Measurements from ENCODE around the gene FLT3LG.

FLT3LG gene

DNA sequence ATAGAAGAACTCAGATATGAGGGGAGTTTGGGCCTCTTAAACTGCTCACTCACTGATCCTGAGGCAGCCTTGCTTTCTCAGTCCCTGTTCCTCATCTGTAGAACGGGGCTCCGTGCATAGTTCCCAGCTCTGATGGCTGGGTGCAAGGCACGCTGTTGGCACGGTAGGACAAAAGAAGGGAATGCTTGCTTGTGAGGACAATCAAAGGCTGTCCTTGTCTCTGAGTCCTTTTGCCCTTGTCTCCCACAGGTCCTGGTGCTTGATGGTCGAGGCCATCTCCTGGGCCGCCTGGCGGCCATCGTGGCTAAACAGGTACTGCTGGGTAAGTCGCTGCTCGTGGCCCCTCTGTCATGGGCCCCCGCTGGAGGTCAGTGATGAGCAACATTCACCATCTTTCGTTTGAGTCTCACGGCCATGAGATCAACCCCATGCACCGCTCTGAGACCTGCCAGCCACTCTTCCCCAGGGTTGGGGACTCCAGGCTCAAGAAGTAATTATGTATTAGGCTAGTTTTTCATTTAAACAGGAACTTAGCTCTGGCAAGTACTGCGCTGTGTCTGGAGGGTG, 15.7 kb downstream of the FLT3LG start:
- DNase-seq = no peak

DNA sequence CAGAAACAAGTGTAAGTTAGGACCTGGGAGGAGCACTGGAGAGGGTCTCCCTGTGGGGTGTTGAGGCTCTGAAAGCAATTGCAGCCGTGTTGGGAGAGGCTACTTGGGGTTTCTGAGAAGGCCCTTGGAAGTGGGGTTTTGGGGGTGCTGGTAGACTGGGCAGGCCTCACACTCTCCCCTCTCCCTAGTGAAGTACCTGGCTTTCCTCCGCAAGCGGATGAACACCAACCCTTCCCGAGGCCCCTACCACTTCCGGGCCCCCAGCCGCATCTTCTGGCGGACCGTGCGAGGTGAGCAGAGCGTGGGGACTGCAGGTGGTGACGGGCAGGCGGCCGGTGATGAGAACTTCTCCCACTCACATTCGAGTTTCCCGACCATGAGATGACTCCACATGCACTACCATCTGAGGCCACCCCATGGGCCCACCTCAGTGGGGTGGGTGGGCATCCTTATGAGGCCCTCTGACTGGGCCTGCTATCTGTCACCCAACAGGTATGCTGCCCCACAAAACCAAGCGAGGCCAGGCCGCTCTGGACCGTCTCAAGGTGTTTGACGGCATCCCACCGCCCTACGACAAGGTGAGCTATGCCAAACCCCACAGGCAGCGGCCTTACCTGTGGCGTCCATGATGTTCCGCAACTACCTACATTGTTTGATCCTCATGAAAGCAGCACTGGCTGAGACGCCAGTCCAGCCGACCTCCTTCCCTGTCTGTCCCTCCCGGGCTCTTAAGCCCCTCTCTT, 16.4 kb downstream of the FLT3LG start:
- no peak for DNase-seq

DNA sequence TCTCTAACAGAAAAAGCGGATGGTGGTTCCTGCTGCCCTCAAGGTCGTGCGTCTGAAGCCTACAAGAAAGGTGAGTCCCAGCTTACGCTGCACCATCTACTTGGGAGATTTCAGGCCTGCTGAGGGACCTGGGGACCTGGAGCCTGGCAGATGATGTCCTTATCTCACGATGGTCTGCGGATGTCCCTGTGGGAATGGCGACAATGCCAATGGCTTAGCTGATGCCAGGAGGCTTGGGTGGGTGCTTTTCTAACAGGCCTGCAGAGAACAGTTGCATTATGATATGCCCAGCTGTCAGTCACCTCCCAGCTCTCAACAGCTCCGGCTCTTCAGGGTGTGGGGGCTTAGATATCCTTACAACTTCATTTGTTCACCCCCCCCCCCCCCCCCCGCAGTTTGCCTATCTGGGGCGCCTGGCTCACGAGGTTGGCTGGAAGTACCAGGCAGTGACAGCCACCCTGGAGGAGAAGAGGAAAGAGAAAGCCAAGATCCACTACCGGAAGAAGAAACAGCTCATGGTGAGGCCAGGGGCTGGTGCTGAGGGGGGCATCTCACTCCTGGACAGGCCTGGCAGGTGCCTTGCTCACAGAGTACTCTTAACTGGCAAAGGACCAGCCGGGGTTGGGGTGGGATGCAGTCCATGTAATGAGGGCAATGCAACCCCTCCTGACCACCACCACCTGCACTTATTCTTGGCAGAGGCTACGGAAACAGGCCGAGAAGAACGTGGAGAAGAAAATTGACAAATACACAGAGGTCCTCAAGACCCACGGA, 17.2 kb downstream of the FLT3LG start:
- DNase-seq = no peak

DNA sequence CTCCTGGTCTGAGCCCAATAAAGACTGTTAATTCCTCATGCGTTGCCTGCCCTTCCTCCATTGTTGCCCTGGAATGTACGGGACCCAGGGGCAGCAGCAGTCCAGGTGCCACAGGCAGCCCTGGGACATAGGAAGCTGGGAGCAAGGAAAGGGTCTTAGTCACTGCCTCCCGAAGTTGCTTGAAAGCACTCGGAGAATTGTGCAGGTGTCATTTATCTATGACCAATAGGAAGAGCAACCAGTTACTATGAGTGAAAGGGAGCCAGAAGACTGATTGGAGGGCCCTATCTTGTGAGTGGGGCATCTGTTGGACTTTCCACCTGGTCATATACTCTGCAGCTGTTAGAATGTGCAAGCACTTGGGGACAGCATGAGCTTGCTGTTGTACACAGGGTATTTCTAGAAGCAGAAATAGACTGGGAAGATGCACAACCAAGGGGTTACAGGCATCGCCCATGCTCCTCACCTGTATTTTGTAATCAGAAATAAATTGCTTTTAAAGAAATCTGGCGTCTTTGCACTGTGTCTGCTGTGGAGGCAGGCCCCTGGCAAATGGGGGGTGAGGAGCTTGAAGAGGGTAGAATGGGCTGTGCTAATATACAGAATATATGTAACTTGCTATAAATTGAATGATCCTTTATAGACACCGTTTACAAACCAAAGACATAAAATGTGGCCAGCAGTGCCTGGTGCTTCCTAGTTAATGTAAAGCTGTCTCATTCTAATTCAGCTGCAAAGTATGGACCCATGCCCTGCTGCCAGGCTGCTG, 18.0 kb downstream of the FLT3LG start:
- no peak for DNase-seq

DNA sequence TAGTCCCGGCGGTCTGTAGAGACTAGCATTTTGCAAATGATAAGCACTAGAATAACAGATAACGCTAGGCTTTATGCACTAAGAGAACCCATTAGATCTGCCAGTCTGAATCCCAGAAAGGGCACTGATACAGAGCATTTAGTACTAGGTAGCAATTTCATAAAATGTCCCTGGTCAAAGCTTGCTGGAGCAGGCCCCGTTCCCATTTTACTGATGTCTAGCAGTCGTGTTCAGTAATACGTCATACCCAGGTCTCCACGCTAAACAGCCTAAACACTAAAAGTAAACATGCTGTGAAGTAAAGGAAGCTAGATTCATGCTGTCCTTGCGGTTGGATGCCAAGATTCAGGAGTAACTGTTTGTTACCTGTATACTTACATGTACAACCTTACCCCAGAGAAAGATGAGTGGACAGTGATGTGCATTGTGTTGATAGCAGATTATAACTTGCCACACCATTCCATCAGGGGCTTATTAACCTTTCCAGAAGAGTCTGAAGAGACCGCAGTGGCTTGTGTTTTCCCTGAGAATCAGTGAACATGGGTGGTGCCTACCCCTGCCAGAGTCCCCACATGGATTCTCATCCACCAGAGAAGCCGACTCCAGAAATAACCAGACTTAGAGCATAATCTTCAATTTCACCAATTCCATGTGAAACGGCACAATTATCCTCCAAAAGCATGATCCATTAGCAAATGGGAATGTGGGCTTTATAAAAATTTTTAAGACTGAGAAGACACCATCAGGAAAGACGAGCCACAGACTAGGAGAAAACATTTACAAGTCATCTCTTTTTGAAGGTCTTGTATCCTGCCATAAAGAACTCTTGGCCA, 18.8 kb downstream of the FLT3LG start:
- DNase-seq = no peak

DNA sequence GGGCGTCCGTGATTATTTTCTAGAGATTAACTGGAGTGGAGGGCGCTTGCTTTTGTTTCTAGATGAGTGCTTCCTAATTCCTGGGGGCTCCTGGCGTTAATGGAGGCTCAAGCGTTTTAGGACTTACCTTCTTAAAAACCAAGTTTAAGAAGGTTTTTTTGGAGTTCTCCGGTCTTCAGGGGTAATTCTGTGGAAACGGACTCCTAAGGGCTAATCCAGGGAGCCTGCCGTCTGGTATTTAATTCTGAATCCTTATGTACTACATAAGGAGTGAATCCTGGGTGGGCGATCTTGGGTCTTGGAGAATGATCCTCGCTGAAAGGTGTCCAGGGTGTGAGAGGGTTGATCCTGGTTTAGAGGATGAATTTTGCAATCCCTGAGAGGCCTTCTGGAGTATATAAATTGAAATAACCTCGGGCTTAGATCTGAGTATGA, 22.6 kb downstream of the FLT3LG start:
- DNase-seq = no peak

DNA sequence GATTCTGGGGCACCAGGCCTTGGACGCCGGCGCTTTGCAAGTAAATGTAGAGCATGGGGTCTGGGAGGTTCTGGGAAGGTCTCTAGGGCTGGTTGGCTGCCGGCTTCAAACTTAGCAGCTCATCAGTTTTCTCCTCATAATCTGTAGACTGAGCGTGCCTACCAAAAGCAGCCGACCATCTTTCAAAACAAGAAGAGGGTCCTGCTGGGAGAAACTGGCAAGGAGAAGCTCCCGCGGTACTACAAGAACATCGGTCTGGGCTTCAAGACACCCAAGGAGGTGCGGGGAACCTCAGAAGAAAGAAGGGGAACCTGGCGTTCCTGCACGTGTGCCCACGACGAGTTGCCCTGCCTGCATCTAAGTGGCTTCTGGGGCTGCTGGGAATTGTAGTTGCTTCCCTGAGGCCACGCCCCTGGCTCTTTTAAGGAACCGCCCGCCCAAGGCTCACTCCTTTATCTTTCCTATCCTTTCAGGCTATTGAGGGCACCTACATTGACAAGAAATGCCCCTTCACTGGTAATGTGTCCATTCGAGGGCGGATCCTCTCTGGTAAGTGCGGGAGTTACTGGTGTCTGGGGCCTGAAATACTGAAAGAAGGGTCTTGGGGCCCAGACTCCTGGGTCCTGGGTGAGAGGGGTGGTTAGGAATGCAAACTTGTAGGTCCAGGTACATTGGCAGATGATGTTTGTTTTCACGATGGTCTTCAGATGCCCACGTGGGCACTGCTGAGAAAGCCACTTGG, 23.2 kb downstream of the FLT3LG start:
- peak; percentile 59 for DNase-seq

DNA sequence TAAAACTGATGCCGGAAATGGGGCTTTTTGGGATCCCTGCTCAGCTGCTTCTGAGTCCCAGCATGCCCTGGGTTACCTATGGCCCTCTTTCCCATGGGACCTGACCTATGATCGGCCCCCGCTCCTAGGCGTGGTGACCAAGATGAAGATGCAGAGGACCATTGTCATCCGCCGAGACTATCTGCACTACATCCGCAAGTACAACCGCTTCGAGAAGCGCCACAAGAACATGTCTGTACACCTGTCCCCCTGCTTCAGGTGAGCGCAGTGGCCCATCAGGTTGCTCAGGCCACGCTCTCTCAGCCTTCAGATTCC, 23.7 kb downstream of the FLT3LG start:
- DNase-seq = no peak

DNA sequence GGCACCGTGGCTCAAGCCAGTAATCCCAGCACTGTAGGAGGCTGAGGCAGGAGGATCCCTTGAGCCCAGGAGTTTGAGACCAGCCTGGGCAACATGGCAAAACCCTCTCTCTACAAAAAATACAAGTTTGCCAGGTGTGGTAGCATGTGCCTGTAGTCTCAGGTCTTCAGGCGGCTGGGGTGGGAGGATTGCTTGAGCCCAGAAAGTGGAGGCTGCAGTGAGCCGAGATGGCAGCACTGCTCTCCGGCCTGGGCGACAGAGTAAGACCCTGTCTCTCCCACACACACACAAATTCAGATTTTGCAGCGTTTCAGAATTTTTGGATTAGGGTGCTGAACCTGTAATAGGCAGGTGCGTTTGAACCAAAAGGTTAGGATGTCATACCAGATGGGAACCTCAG, 24.5 kb downstream of the FLT3LG start:
- DNase-seq = no peak

DNA sequence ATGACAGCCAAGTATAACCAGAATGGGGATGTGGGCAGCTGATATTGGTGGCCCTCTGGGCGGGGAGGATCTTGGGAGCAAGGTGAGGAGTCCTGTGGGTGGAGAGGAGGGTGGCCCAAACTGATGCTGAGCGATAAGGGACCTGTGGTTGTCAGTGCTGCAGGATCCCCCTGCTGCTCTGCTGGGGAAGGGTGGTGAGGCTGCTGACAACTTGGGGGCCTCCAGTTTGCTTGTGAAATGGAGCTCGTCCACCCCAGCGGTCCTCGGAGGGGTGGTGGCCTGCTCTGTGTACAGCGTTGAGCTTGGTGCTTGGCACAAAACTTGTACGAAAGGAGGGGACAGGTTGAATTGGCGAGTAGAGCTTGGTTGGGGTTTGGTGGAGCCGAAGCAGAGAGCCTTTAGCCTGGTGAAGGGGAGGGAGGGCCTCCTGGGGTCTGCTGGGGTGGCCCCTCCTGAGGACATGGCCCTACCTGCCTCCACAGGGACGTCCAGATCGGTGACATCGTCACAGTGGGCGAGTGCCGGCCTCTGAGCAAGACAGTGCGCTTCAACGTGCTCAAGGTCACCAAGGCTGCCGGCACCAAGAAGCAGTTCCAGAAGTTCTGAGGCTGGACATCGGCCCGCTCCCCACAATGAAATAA, 25.1 kb downstream of the FLT3LG start:
- DNase-seq = no peak

DNA sequence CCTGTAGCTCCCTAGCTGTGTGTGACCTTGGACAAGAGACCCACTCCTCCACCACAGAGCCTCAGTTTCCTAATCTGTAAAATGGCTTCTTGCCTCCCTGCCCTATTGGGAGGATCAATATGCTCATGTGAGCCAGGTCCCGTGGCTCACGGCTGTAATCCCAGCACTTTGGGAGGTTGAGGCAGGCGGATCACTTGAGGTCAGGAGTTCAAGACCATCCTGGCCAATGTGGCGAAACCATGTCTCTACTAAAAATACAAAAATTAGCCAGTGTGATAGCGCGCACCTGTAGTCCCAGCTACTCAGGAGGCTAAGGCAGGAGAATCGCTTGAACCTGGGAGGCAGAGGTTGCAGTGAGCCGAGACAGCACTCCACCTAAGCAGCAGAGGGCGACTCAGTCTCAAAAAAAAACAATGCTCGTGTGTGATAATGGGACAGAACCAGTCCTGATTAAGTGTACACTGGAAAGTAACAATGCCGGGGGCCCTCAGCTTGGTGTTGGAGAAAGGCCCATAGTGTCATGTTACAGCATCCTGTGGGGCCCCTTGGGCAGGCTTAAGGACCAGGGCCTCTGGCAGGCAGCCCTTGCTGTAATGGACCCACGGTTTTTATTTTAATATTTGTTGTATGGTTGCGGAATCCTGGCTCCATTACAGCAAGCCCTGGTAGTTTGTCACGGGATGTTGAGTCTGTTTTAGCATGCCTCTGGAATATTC, 29.0 kb downstream of the FLT3LG start:
- no peak for DNase-seq

DNA sequence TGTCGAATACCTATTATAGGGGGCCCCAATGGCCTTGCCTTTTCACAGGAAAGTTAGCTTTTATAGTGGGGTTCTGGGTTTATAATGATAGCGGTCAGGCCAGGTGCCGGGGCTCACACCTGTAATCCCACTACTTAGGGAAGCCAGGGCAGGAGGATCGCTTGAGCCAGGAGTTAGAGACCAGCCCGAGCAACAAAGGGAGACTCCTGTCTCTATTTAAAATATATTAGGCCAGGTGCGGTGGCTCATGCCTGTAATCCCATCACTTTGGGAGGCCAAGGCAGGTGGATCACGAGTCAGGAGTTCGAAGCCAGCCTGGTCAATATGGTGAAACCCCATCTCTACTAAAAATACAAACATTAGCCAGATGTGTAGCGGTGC, 29.6 kb downstream of the FLT3LG start:
- DNase-seq = no peak

DNA sequence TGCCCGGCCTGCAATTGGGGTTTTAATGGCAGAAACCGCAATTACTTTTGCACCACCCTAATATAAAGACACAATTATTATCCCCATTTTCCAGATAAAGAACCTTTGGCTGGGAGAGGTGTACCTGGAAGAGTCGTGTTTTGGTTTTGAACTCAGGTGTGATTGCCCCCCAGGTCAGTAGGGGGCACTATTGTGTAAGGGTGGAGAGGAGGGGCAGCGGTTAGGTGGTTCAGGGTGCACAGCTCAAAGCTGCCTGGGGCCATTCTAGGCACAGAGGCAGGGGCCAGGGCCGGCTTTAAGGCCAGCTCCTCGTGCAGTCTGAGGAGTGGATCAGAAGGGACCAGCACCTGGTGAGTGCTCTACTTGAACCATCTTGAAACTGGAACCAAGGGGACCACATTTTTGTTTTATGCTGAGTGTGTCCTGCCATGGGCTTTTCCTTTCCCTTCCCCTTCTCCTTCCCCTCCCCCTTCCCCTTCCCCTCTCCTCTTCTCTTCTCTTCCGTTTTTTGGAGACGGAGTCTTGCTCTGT, 32.6 kb downstream of the FLT3LG start:
- DNase-seq = no peak

DNA sequence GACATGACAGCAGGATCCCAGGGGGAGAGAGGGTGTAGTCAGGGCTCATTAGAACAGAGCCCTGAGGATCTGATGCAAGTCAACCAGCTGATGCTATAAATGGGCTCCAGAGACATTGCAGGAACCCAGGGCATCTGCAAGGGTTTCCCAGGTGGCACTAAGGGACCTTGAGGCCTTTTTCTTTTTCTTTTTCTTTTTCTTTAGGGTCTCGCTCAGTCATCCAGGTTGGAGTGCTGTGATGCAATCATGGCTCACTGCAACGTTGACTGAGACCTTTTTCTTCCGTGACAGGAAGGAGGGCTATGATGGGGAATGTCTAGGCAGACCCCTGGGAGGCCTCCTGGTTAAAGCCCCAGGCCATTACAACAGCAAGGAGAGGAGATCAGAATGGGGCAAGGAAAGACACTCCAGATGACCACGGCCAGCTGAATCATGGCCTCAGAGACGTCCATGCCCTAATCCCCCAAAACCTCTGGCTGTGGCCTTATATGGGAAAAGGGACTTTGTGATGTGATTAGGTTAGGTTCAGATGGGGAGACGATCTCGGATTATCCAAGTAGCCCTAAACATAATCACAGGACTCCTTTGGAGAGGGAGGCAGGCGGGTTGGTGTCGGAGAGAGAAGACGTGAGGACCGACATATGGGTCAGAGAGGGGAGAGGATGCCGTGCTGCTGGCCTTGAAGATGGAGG, 33.9 kb downstream of the FLT3LG start:
- no peak for DNase-seq

DNA sequence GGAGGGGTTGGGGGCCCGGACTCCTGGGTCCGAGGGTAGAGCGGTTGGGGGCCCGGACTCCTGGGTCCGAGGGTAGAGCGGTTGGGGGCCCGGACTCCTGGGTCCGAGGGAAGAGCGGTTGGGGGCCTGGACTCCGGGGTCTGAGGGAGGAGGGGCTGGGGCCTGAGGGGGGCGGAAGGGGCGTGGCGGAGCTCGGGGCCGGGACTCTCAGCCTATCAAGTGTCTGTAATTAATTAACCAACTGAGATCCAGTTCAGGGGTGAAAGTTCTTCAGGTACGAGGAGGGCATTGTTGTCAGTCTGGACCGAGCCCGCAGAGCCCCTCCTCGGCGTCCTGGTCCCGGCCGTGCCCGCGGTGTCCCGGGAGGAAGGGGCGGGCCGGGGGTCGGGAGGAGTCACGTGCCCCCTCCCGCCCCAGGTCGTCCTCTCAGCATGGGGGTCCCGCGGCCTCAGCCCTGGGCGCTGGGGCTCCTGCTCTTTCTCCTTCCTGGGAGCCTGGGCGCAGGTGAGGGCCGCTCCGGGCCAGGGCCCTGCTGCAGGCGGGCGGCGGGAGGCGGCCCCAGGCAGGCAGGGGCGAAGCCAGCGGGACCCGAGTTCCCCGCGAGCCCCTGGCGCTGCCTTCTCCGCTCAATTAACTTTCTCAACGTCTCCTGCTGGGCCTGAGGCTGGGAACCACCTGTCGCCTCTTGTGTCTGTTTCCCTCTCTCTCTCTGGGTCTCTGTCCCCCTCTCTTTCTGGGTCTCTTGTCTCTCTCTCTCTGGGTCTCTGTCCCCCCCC, 39.1 kb downstream of the FLT3LG start:
- DNase-seq = no peak

DNA sequence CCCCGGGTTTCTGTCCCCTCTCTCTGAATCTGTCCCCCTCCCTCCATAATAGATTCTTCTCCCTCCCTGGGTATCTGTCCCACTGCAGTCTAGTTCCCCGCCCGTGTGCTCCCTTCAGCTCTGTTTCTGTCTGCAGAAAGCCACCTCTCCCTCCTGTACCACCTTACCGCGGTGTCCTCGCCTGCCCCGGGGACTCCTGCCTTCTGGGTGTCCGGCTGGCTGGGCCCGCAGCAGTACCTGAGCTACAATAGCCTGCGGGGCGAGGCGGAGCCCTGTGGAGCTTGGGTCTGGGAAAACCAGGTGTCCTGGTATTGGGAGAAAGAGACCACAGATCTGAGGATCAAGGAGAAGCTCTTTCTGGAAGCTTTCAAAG, 39.7 kb downstream of the FLT3LG start:
- DNase-seq = no peak

DNA sequence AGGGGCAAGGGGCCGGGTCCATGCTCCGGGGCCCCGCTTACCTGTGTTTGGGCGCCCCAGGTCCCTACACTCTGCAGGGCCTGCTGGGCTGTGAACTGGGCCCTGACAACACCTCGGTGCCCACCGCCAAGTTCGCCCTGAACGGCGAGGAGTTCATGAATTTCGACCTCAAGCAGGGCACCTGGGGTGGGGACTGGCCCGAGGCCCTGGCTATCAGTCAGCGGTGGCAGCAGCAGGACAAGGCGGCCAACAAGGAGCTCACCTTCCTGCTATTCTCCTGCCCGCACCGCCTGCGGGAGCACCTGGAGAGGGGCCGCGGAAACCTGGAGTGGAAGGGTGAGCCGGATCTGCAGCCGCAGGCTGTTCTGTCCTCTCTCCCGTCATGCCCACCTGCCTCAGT, 40.1 kb downstream of the FLT3LG start:
- no peak for DNase-seq

DNA sequence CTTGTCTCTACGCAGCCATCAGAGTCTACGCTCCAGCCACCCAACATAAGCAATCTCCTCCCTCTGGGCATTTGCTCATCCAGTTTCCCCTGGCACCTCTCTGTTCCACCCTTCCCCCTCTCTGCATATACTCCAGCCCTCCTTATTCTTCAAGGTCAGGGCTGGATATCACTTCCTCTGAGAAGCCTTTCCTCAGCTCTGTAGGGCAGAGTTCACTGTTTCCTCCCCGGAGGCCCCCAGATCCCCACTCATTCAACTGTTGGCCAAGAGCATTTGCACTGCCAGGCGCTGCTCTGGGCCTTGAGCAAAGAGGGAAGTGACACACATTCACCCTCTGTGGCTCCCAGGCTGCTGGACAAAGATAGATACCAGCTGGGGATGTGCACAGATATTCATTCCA, 41.8 kb downstream of the FLT3LG start:
- peak; percentile 71 for DNase-seq

DNA sequence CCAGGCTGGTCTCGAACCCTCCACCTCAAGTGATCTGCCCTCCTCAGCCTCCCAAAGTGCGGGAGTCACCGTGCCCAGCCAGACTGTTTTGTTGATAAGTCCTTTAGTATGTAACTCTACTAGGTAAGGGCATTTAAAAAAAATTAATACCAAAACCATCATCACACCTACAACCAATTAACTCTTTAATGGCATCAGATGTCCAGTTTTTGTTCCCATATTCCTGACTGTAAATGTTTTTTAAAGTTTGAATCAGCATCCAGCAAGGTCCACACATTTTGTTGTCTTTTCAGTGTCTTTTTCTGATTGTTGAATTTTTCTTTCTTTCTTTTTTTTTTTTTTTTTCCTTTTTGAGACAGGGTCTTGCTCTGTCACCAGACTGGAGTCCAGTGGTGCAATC, 44.0 kb downstream of the FLT3LG start:
- DNase-seq = no peak
